Lung microvascular endothelial cell (primary cell): Measurements from ENCODE around the gene CBLN1. TPM values are rescaled to one million over a fixed set of nuclear protein-coding genes. Genes with fewer than 3 reads are reported as not detected.
"Not testable (repeated sequence)": the region's sequence is repeated elsewhere in the genome, so short reads cannot be mapped to it uniquely, and the experiment has no call there.

Experiments used
- DNase-seq, 2 donors: peaks; one replicate each; pipeline versions ENCODE4 v3.0.0 to v3.0.0-alpha.2; 2010; ENCODE audit warnings: low read depth in 2 of 2
- total RNA-seq: library from RNA; depleted of rRNA; stranded (reverse); fragments of >200 nt; gene quantifications from 2 replicates; pipeline ENCODE4 v1.2.1, GENCODE V29; 2014

Gene CBLN1
- total RNA-seq, 1 donor from 2014 or later = not detected

DNA sequence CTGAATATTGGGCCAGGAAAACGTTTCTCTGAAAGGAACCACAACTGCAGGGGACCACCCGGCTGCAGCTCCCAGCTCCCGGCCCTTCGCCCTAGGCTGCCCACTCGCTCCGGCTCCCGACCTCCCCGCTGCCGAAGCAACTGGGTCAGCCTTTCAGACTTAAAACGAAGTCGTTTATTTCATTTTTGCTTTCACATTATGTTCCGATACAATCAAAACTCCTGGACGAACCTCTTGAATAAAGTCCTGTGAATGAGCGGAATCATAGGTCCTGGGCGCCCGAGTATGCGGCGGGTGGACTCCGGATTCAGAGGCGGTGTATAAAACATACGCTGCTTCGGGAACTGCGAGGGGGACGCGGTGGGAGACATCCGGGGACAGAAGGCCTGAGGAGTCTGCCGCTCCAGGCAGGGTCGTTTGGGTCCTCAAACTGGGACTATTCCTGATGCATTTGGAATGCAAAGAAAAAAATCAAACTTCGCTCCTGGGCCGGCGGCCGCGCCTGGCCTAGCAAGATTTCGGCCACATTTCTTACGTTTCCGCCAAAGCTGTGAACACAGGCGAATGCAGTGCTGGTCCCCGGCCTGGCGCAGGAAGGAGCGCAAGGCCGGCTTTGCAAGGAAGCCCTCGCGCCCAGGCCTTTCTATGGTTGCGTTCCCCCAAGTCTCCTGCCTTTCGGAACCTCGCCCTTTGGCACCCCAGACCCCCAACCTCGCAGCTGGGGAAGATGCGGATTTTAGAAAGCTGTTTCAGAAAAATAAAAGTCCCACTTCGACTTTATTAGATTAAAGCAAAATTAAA is 3.7 kb downstream of the CBLN1 start:
- DNase-seq = no peak

GRCh38 chr16:49277386-49277742 is 4.3 kb downstream of the CBLN1 start:
- DNase-seq = no peak

GRCh38 chr16:49276646-49277385 is 4.8 kb downstream of the CBLN1 start:
- no peak for DNase-seq

GRCh38 chr16:49275870-49276269 is 5.8 kb downstream of the CBLN1 start:
- DNase-seq = no peak

GRCh38 chr16:49275050-49275730 is 6.4 kb downstream of the CBLN1 start:
- DNase-seq = no peak

GRCh38 chr16:49274591-49274990 is 7.0 kb downstream of the CBLN1 start:
- DNase-seq = no peak

DNA sequence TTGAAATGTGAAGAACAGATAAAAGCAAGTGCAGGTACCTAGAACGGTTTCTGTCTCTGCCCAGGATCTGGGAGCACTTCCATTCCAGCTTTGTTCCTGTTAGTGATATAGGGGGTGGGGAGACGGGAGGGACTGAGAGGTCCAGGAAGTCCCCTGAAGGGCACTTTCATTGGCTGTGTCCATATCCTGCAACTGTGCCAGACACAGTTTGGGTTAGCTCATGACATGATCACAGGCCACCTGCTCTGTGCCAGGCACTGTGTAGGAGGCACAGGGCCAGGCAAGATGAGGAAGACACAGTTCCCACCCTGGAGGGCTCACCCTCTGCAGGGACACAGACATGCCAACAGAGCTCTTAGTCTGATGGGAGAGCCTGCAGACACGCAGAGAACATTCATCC is 7.9 kb downstream of the CBLN1 start:
- no peak for DNase-seq

- DNase-seq = no peak
These were observed 10.3 kb downstream of the CBLN1 start for GRCh38 chr16:49271363-49271762.

DNA sequence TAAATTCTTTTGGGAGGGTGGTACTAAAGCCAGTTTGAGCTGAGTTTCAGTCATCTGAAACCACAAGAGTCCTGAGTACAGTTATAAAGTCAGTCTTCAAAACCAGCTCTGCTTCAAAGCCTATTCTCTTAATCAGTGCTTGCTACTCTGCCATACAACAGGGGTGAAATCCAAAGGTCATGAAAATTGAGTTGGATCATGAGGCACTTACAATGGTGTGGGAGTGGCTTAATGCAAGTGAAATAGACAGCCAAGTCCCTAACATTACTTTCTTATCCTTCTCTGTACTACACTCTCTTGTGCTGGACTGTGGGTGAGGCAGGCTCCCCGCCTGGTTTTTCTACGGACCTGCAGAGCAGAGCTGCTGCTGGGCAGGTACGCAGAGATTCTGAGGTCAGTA is 12.4 kb downstream of the CBLN1 start:
- no peak for DNase-seq

DNA sequence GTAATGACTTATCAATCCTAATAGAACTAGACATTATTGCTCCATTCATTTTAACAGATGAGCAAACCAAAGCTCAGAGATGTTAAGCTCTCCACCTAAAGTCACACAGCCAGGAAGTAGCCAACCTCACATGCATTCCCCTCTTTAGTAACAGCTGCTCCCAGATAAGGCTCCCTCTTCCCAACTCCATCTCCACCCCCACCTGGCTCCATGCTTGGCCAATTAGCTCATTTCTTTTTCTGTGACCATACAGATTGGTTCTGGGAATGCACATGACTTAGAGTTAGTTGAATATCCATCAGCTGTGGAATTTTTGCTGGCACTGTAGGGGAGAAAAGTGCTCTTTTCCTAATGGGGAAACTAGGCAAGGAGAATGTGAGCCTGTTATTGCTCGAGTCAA is 13.0 kb downstream of the CBLN1 start:
- DNase-seq = no peak

- no peak for DNase-seq
These were observed 19.1 kb downstream of the CBLN1 start for GRCh38 chr16:49262501-49262900.

GRCh38 chr16:49261930-49262329 is 19.7 kb downstream of the CBLN1 start:
- no peak for DNase-seq

GRCh38 chr16:49260956-49261530 is 20.6 kb downstream of the CBLN1 start:
- no peak for DNase-seq

DNA sequence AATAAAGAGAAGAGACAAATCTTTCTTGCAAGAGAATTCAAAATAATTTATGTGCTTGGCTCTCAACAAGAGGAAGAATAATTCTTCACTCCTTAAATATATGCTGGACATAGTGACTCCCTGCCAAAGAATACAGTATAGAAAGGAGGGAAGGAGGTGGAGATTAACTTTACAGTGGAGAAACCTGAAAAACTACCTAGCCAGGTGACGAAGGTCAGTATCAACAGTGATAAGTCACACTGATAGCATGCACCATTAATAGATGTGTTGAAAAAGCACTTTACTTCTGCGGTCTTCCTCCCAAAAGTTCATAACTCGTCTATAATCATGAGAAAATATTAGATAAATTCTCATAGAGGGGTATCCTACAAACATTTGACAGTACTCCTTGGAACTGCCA is 21.4 kb downstream of the CBLN1 start:
- no peak for DNase-seq

DNA sequence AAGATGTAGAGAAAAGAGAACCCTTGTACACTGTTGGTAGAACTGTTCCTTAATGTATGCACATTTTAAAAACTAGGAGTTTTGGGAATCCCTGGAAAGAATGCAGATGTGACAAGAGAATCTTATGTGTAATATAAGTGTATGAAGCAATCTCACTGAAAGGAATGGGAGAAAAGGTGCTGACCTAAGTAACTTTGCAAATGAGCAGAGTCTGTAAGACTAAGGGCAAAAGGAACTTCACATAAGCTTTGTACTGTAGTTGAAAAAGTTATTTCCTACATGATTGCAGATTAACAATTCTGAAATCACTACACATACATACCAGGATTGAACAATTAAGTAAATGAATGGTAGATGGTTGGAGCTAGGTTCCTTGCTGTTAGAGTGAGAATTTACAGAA is 22.3 kb downstream of the CBLN1 start:
- DNase-seq = no peak

DNA sequence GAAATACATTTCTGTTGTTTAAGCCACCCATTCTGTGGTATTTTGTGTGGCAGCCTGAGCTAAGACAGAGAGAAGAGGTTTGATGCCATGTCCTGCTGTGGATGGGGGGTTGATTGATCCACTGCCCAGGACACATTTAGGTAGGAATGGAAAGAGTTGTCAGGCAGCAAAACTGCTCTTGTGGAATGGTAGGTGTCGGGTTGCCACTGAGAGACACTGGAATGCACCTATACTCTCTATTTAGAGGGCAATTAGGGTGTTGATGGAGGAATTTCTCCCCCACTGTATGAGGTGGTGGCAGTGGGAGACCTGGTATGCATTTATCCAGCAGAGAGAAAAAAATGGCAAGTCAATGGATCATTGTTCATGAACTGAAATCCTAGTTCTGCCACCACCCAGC is 30.9 kb downstream of the CBLN1 start:
- DNase-seq = no peak

DNA sequence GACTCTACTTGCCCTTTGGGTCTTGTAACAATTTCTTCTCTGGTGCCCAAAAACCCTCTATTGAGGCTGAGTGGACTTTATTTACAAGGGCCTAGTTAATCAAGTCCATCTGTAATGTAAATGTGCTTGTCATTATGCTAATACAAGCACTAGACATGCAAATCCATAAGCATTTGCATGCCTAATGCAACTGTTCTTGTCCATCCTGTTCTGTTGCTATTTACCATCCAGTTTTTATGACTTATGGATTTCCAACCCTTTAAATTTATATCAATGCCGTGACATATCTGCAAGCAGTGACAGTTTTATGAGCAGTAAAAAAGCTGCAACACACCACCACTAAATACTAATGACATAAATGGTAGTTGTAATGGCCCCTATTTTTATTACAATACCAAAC is 33.4 kb downstream of the CBLN1 start:
- DNase-seq = no peak

DNA sequence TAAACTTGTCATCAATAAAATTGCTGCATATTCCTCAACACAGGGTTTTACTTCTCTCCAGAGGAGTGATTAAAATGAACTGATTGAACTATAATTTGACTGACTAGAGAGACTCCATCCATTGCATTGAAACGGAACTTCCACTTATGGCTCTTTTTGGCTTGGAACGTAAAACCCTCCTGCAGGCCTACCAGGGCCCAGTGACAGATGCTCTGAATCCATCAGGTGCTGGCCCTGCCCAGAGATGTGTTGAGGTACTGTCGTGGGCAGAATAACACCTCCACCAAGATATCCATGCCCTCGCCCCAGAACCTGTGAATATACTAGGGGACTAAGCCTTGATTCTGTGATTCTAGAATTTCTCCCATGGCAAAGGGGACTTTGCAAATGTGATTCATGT is 45.4 kb downstream of the CBLN1 start:
- DNase-seq = no peak

DNA sequence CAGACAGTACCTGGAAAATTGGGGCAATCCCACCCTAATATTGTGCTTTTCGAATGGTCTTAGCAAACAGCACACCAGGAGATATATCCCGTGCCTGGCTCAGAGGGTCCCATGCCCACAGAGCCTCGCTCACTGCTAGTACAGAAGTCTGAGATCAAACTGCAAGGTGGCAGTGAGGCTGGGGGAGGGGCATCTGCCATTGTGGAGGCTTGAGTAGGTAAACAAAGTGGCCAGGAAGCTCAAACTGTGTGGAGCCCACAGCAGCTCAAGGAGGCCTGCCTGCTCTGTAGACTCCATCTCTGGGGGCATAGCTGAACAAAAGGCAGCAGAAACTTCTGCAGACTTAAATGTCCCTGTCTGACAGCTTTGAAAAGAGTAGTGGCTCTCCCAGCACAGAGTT is 53.3 kb downstream of the CBLN1 start:
- not testable (repeated sequence) for DNase-seq
